A549 (cell line): ENCODE data around the gene ALDH3A2. TPM values are rescaled to one million over a fixed set of nuclear protein-coding genes. Genes with fewer than 3 reads are reported as not detected.

ENCODE experiments used
- ATAC-seq, 2 experiments: fragments of 200-7000 bp in 1 of 2; fragments of >200 bp in 1 of 2; cut with Nextera tagmentation in 1 of 2; cut with Tn5 transposase in 1 of 2; 3 replicates each; pipeline versions ENCODE4 v1.8.0 to v1.9.1; 2018 to 2020; ENCODE audit warnings: mild to moderate bottlenecking in 1 of 2, moderate library complexity in 1 of 2
- CTCF ChIA-PET: fragments of 300-600 bp; sonication (Branson Sonifier 250); formaldehyde crosslinking; extraction: SDS; loops from one replicate; lab custom pipeline; 2021; ENCODE audit warnings: antibody characterized with exemption, inconsistent platforms; lab: Yijun Ruan, JAX
- POLR2A ChIA-PET: fragments of 350-600 bp; formaldehyde crosslinking; extraction: SDS; loops from one replicate; lab custom pipeline; 2021; ENCODE audit warnings: antibody characterized with exemption, inconsistent platforms; lab: Yijun Ruan, JAX
- DNase-seq, 2 experiments: peaks; one replicate each; pipeline versions ENCODE4 v3.0.0 to v3.0.0-alpha.2; 2011 to 2016; ENCODE audit warnings: low read depth in 1 of 2, low spot score in 1 of 2
- FAIRE-seq: peaks from 2 replicates; lab custom pipeline; 2011; peaks lifted over from hg19 to GRCh38; lab: Jason Lieb, UNC
- H3K27ac ChIP-seq, 2 experiments: fragments of >200 bp; sonication (Bioruptor Twin); formaldehyde crosslinking; 3 replicates each; pipeline ENCODE4 v1.5.1; 2016 to 2017
- H3K4me1 ChIP-seq: fragments of >200 bp; sonication (Bioruptor Twin); formaldehyde crosslinking; 3 replicates; pipeline ENCODE4 v1.6.1; 2016
- H3K4me2 ChIP-seq: fragments of >200 bp; sonication (Bioruptor Twin); formaldehyde crosslinking; 3 replicates; pipeline ENCODE4 v1.6.1; 2016
- H3K4me3 ChIP-seq: fragments of >200 bp; sonication (Bioruptor Twin); formaldehyde crosslinking; 3 replicates; pipeline ENCODE4 v1.5.1; 2016
- H3K9me3 ChIP-seq: fragments of >200 bp; sonication (Bioruptor Twin); formaldehyde crosslinking; 3 replicates; pipeline ENCODE4 v1.6.1; 2016
- CBX8 ChIP-seq: fragments of 200-600 bp; sonication (generic); IDR thresholded peaks from 2 replicates; pipeline ENCODE4 v1.6.1; 2016
- CHD4 ChIP-seq: fragments of 200-600 bp; sonication (generic); IDR thresholded peaks from 2 replicates; pipeline ENCODE4 v1.6.1; 2016; ENCODE audit warnings: antibody characterized with exemption, mild to moderate bottlenecking, borderline replicate concordance
- EHF ChIP-seq: fragments of 250-450 bp; sonication (Bioruptor Pico); IDR thresholded peaks from 2 replicates; pipeline ENCODE4 v1.5.0; 2020; ENCODE audit warnings: mild to moderate bottlenecking
- JUNB ChIP-seq: fragments of >200 bp; sonication (Bioruptor Twin); formaldehyde crosslinking; IDR thresholded peaks from 2 replicates; pipeline ENCODE4 v1.6.1; 2016
- KDM5A ChIP-seq: fragments of 200-600 bp; sonication (generic); IDR thresholded peaks from 2 replicates; pipeline ENCODE4 v1.6.1; 2016; ENCODE audit warnings: antibody characterized with exemption, mild to moderate bottlenecking
- MAFK ChIP-seq: fragments of 450-650 bp; IDR thresholded peaks from 2 replicates; pipeline ENCODE4 v1.6.1; 2014; ENCODE audit not compliant: partially characterized antibody
- MAZ ChIP-seq: fragments of 150-350 bp; IDR thresholded peaks from 2 replicates; pipeline ENCODE4 v1.6.1; 2014; ENCODE audit warnings: antibody characterized with exemption, low read depth, low read length, borderline replicate concordance
- MYC ChIP-seq: IDR thresholded peaks from 2 replicates; pipeline ENCODE4 v1.6.1; 2012; ENCODE audit warnings: mild to moderate bottlenecking, inconsistent platforms, low read length, improper control_type of control experiment, borderline replicate concordance
- NFE2L2 ChIP-seq: fragments of 150-350 bp; conservative IDR thresholded peaks from 2 replicates; pipeline ENCODE4 v1.6.1; 2014; ENCODE audit warnings: low read length
- NPAS2 ChIP-seq: fragments of 250-450 bp; sonication (Bioruptor Pico); IDR thresholded peaks from 2 replicates; pipeline ENCODE4 v1.8.0; 2022; ENCODE audit warnings: mild to moderate bottlenecking, moderate library complexity, borderline replicate concordance
- NR3C1 ChIP-seq: fragments of >200 bp; sonication (Bioruptor Twin); formaldehyde crosslinking; IDR thresholded peaks from 3 replicates; pipeline ENCODE4 v1.6.1; 2017
- RAD21 ChIP-seq, 2 experiments: fragments of >200 bp in 1 of 2; sonication (Bioruptor Twin) in 1 of 2; formaldehyde crosslinking in 1 of 2; IDR thresholded peaks in 1 of 2; conservative IDR thresholded peaks in 1 of 2; 2 replicates in 1 of 2; 3 replicates in 1 of 2; pipeline ENCODE4 v1.6.1; 2012 to 2018; ENCODE audit warnings: inconsistent platforms in 1 of 2
- ZFP36 ChIP-seq: fragments of 450-650 bp; IDR thresholded peaks from 2 replicates; pipeline ENCODE4 v1.6.1; 2014; ENCODE audit warnings: borderline replicate concordance; ENCODE audit not compliant: partially characterized antibody
- WGBS: methylation state at CpG from one replicate; pipeline ENCODE4 v1.1.6; 2017; ENCODE audit errors: missing lambda C conversion rate; 5-methylcytosine and 5-hydroxymethylcytosine counted together
- polyA plus RNA-seq, 4 experiments: library from polyadenylated mRNA; depleted of rRNA in 3 of 4; stranded (reverse); fragments of >200 nt; fragmentation: RNase III in 1 of 4; extraction: RNeasy Plus Mini Kit Qiagen cat#74134 plus additional on column Dnase treatment in 1 of 4; gene quantifications; 2 replicates in 3 of 4; 3 replicates in 1 of 4; pipeline ENCODE4 v1.2.3, GENCODE V29; 2011 to 2017
- TF ChIP-seq, protein P1 (sequence below): IDR thresholded peaks from 2 replicates; pipeline ENCODE4 v1.6.1; 2012
- TF ChIP-seq, protein P2 (sequence below): fragments of >200 bp; sonication (Bioruptor Twin); formaldehyde crosslinking; IDR thresholded peaks from 3 replicates; pipeline ENCODE4 v1.6.1; 2016
- TF ChIP-seq, protein P3 (sequence below): fragments of >200 bp; sonication (Bioruptor Twin); formaldehyde crosslinking; IDR thresholded peaks from 3 replicates; pipeline ENCODE4 v1.5.1; 2016
- TF ChIP-seq, protein P4 (sequence below): fragments of >200 bp; sonication (Bioruptor Twin); formaldehyde crosslinking; IDR thresholded peaks from 2 replicates; pipeline ENCODE4 v1.6.1; 2016
- TF ChIP-seq, protein P5 (sequence below): fragments of 450-650 bp; IDR thresholded peaks from 2 replicates; pipeline ENCODE4 v1.6.1; 2014; ENCODE audit warnings: antibody characterized with exemption
- TF ChIP-seq, protein P6 (sequence below): fragments of 250-450 bp; sonication (Bioruptor Pico); IDR thresholded peaks from 2 replicates; pipeline ENCODE4 v1.5.0; 2021; ENCODE audit warnings: mild to moderate bottlenecking, moderate library complexity, borderline replicate concordance
- TF ChIP-seq, protein P7 (sequence below): fragments of 250-450 bp; sonication (Bioruptor Pico); IDR thresholded peaks from 2 replicates; pipeline ENCODE4 v1.5.0; 2020; ENCODE audit warnings: low read depth, mild to moderate bottlenecking, moderate library complexity

ALDH3A2 gene
- polyA plus RNA-seq, 2 of the 4 experiments (the other 2 are of a cell fraction), result 140 to 195 TPM

DNA sequence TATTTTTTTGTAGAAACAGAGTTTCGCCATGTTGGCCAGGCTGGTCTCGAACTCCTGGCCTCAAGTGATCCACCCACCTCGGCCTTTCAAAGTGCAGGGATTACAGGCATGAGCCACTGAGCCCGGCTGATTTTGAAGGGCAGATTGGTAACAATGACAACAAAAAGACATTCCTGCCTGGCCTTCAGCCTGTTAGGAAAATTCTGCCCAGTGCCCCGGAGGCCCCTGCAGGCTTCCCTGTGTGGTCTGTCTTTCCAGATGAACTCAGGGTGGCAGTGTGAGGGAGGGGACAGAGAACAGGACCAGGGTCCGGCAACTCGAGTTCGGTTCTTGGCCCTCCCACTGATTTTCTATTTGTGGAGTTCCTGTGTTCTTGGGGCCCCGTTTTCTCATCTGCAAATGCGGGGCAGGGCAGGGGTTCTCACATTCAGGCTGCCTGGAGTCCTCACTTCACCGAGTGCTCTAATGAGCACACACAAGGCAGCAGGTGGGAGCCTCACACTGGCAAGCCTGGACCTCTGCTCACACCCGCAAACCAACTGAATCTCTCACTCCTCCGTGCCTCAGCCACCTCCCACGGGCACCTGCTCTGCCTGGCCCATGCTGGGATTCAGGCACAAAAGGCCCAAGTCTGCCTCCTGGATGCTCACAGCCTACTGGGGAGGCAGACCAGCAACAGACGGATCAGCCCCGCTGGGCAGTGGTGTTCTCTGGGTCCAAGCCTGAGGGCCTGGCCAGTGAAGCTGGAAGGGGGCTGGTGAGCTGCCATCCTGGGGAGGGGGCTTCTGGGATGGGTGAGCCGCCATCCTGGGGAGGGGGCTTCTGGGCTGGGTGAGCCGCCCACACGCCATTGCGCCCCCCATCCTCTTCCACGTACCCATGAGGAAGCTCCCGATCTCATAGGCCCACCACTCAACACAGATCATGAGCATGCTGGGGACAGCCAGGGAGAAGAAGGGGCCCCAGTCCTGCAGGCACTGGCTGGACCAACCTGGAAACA, 57.5 kb downstream of the ALDH3A2 start:
- ChIA-PET POLR2A (interaction anchor here (0.7 to 0.9 kb wide), 2 partner anchors 17 to 58 kb away, joined by 3 to 4 read pairs; no protein-coding TSS in a partner anchor), CTCF (interaction anchor here (0.9 to 1.6 kb wide), 5 partner anchors 18 to 343 kb away, joined by 3 to 6 read pairs (median 3); partner anchors contain the start of gene B9D1)
- 86% methylated on average over 22 of the region's 22 CpGs for WGBS
- H3K4me2 ChIP-seq, result no peak overlapping the region
- peak in 1 of 2 experiments; percentile 11; a peak in 1 of 6 replicates for ATAC-seq
- no peak overlapping the region for H3K4me3 ChIP-seq
- no peak for FAIRE-seq
- no peak for DNase-seq
- H3K4me1 ChIP-seq, result peaks cover 7% of the 10 kb centered on the region; the same call in 1 of the 3 replicates
- no peak for TF ChIP-seq KDM5A
- TF ChIP-seq, protein P1, sequence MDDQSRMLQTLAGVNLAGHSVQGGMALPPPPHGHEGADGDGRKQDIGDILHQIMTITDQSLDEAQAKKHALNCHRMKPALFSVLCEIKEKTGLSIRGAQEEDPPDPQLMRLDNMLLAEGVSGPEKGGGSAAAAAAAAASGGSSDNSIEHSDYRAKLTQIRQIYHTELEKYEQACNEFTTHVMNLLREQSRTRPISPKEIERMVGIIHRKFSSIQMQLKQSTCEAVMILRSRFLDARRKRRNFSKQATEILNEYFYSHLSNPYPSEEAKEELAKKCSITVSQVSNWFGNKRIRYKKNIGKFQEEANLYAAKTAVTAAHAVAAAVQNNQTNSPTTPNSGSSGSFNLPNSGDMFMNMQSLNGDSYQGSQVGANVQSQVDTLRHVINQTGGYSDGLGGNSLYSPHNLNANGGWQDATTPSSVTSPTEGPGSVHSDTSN, result no peak
- TF ChIP-seq, protein P2, sequence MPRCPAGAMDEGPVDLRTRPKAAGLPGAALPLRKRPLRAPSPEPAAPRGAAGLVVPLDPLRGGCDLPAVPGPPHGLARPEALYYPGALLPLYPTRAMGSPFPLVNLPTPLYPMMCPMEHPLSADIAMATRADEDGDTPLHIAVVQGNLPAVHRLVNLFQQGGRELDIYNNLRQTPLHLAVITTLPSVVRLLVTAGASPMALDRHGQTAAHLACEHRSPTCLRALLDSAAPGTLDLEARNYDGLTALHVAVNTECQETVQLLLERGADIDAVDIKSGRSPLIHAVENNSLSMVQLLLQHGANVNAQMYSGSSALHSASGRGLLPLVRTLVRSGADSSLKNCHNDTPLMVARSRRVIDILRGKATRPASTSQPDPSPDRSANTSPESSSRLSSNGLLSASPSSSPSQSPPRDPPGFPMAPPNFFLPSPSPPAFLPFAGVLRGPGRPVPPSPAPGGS, result no peak
- no peak for TF ChIP-seq MAFK
- no peak for TF ChIP-seq MYC
- TF ChIP-seq NPAS2 (CRISPR knock-in tag), result no peak
- no peak for TF ChIP-seq EHF
- TF ChIP-seq RAD21 (conservative IDR thresholded peaks at IDR 0.05 in 1 of 2, IDR thresholded peaks at IDR 0.05 in 1 of 2), result no peak
- TF ChIP-seq CBX8, result no peak
- TF ChIP-seq, protein P3, sequence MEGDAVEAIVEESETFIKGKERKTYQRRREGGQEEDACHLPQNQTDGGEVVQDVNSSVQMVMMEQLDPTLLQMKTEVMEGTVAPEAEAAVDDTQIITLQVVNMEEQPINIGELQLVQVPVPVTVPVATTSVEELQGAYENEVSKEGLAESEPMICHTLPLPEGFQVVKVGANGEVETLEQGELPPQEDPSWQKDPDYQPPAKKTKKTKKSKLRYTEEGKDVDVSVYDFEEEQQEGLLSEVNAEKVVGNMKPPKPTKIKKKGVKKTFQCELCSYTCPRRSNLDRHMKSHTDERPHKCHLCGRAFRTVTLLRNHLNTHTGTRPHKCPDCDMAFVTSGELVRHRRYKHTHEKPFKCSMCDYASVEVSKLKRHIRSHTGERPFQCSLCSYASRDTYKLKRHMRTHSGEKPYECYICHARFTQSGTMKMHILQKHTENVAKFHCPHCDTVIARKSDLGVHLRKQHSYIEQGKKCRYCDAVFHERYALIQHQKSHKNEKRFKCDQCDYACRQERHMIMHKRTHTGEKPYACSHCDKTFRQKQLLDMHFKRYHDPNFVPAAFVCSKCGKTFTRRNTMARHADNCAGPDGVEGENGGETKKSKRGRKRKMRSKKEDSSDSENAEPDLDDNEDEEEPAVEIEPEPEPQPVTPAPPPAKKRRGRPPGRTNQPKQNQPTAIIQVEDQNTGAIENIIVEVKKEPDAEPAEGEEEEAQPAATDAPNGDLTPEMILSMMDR, result no peak
- TF ChIP-seq JUNB, result no peak
- no peak for TF ChIP-seq ZFP36
- TF ChIP-seq CHD4, result no peak
- TF ChIP-seq, protein P4, sequence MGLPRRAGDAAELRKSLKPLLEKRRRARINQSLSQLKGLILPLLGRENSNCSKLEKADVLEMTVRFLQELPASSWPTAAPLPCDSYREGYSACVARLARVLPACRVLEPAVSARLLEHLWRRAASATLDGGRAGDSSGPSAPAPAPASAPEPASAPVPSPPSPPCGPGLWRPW, result no peak
- TF ChIP-seq MAZ, result no peak
- TF ChIP-seq NR3C1, result no peak
- TF ChIP-seq, protein P5, sequence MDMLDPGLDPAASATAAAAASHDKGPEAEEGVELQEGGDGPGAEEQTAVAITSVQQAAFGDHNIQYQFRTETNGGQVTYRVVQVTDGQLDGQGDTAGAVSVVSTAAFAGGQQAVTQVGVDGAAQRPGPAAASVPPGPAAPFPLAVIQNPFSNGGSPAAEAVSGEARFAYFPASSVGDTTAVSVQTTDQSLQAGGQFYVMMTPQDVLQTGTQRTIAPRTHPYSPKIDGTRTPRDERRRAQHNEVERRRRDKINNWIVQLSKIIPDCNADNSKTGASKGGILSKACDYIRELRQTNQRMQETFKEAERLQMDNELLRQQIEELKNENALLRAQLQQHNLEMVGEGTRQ, result no peak
- TF ChIP-seq, protein P6, sequence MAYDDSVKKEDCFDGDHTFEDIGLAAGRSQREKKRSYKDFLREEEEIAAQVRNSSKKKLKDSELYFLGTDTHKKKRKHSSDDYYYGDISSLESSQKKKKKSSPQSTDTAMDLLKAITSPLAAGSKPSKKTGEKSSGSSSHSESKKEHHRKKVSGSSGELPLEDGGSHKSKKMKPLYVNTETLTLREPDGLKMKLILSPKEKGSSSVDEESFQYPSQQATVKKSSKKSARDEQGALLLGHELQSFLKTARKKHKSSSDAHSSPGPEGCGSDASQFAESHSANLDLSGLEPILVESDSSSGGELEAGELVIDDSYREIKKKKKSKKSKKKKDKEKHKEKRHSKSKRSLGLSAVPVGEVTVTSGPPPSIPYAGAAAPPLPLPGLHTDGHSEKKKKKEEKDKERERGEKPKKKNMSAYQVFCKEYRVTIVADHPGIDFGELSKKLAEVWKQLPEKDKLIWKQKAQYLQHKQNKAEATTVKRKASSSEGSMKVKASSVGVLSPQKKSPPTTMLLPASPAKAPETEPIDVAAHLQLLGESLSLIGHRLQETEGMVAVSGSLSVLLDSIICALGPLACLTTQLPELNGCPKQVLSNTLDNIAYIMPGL (CRISPR knock-in tag), result no peak
- TF ChIP-seq NFE2L2, result no peak
- TF ChIP-seq, protein P7, sequence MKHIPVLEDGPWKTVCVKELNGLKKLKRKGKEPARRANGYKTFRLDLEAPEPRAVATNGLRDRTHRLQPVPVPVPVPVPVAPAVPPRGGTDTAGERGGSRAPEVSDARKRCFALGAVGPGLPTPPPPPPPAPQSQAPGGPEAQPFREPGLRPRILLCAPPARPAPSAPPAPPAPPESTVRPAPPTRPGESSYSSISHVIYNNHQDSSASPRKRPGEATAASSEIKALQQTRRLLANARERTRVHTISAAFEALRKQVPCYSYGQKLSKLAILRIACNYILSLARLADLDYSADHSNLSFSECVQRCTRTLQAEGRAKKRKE, result no peak
- peak overlapping the region in 1 of 2 experiments; percentile 25; a peak in 2 of 6 replicates for H3K27ac ChIP-seq
- no peaks in the 10 kb centered on the region for H3K9me3 ChIP-seq
